Fibroblast of pulmonary artery (primary cell): ENCODE measurements around the gene TLX1.

Experiments
- DNase-seq: peaks from one replicate; pipeline ENCODE4 v3.0.0-alpha.2; 2010; ENCODE audit warnings: low read depth
- H3K4me3 ChIP-seq: replicated peaks from 2 replicates; pipeline ENCODE4 v1.5.1; 2011; ENCODE audit warnings: low read depth, mild to moderate bottlenecking, control low read depth, low read length, moderate library complexity
- TF ChIP-seq, protein P1 (sequence below): IDR thresholded peaks from 2 replicates; pipeline ENCODE4 v1.5.1; 2011; ENCODE audit warnings: mild to moderate bottlenecking, control low read depth, low read length, inconsistent platforms; ENCODE audit errors: missing control alignments

The TLX1 gene

GRCh38 chr10:101139421-101139911, 8.4 kb downstream of the TLX1 start:
- peak; percentile 27 for DNase-seq
- TF ChIP-seq, protein P1, sequence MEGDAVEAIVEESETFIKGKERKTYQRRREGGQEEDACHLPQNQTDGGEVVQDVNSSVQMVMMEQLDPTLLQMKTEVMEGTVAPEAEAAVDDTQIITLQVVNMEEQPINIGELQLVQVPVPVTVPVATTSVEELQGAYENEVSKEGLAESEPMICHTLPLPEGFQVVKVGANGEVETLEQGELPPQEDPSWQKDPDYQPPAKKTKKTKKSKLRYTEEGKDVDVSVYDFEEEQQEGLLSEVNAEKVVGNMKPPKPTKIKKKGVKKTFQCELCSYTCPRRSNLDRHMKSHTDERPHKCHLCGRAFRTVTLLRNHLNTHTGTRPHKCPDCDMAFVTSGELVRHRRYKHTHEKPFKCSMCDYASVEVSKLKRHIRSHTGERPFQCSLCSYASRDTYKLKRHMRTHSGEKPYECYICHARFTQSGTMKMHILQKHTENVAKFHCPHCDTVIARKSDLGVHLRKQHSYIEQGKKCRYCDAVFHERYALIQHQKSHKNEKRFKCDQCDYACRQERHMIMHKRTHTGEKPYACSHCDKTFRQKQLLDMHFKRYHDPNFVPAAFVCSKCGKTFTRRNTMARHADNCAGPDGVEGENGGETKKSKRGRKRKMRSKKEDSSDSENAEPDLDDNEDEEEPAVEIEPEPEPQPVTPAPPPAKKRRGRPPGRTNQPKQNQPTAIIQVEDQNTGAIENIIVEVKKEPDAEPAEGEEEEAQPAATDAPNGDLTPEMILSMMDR, result peak; percentile 40
- no peak overlapping the region for H3K4me3 ChIP-seq

- no peak overlapping the region for H3K4me3 ChIP-seq
- no peak for DNase-seq
- TF ChIP-seq, protein P1, result no peak
Observed at GRCh38 chr10:101140084-101140949, 9.2 kb downstream of the TLX1 start.

GRCh38 chr10:101140950-101141615, 10.0 kb downstream of the TLX1 start:
- no peak overlapping the region for H3K4me3 ChIP-seq
- no peak for DNase-seq
- TF ChIP-seq, protein P1, result no peak

DNA sequence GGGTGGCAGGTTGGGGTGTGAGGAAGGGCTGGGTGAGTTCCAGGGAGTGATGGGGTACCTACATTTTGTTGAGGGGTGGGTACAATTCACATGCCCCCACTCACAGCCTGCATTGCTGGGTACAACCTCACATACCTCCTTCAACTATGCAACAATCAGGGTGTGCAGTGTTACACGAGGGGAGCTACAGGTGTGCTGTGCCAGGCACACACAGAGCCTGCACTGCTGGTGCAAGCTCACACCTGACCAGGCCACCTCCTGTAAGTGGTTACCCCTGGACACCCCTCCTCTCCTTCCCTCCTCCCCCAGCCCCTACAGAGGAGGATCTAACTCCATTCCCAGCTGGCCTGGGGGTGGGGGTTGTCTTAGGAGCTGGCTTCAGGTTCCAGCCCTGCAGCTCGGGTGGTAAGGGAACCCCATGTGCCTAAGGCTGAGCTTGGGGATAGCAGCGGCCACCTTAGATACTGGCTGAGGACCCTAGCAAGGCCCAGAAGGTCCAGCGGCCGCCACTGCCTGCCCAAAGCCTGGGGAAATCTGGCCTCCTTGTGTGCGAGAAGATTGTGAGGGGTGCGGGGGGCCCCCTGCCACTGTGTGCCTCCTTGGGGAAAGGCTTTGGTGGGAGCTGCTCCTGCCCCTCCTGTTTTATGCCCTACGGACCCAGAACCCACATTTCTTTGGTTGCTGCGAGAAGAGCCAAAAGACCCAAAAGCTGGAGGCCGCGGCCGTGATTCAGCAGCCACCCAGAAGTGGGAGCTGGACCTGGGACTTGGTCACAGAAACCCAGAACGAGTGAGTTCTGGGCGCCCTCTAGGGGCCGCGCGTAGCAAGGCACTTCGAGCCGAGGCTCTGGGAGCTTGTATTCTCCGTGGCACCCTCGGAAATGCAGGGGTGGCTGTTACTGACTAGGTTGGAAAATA, 10.8 kb downstream of the TLX1 start:
- TF ChIP-seq, protein P1, result peak; percentile 95
- no peak overlapping the region for H3K4me3 ChIP-seq
- DNase-seq, result peak; percentile 83

DNA sequence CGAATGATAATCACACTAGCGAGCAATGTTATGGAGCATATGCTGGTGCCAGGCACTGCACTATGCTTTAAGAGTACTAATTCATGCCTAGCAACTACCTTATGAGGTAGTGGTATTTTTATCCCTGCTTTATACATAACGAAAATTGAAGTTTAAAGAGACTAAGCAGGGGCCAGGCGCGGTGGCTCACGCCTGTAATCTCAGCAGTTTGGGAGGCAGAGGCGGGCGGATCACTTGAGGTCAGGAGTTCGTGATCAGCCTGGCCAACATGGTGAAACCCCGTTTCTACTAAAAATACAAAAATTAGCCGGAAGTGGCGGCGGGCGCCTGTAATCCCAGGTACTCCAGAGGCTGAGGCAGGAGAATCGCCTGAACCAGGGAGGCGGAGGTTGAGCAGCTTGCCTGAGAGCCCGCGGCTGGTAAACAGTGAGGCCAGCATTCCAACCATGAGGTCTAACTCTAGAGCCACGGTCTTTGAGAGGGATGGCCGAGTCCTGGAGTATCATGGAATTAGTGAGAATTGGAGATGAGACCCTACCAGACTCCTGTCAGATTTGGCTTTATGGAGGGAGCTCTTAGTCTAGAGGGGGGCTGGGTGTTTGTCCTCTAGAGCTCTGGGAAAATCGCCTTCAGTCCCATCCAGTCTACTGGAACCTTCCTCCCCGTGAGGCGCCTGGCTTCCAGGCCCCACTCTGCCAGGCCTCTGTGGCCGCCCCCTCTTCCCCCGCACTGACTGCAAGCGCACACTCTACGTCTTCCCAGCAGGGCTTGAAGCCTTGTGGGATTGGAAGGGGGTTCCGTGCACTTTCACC, 11.6 kb downstream of the TLX1 start:
- no peak overlapping the region for H3K4me3 ChIP-seq

More for the DNA sequence above, 11.6 kb downstream of the TLX1 start:
- DNase-seq, result no peak
- TF ChIP-seq, protein P1, result no peak
